HCT116 (cell line): ENCODE measurements around the gene REN. TPM values are rescaled to one million over a fixed set of nuclear protein-coding genes. Genes with fewer than 3 reads are reported as not detected.

Experiments used
- ATAC-seq: fragments of 200-7000 bp; cut with Tn5 transposase; 2 replicates; pipeline ENCODE4 v1.9.1; 2020; ENCODE audit warnings: mild to moderate bottlenecking, moderate library complexity
- BruUV-seq: library from RNA; stranded (reverse); fragments of 400-500 nt; replicated peaks from 2 replicates; lab custom pipeline; 2021; lab: Mats Ljungman, UMichigan
- CTCF ChIA-PET: fragments of 300-600 bp; sonication (Branson Sonifier 250); formaldehyde crosslinking; loops from one replicate; lab custom pipeline; 2021; ENCODE audit warnings: antibody characterized with exemption; lab: Charles Lee
- POLR2A ChIA-PET: fragments of 300-600, 350-600 bp; sonication (Branson Sonifier 250); formaldehyde crosslinking; loops from one replicate; lab custom pipeline; 2021; ENCODE audit warnings: antibody characterized with exemption; lab: Charles Lee
- RAD21 ChIA-PET, 2 experiments: fragments of 300-600 bp; sonication (Branson Sonifier 250); formaldehyde crosslinking; loops; one replicate each; lab custom pipeline; 2023; ENCODE audit warnings: low total read pairs in 2 of 2; ENCODE audit not compliant: uncharacterized antibody in 2 of 2, unreplicated experiment in 2 of 2, low non-redundant PET in 1 of 2; lab: Charles Lee
- DNase-seq: peaks from one replicate; pipeline ENCODE4 v3.0.0-alpha.2; 2010; ENCODE audit warnings: low read depth, low spot score
- H2AFZ ChIP-seq: fragments of 200-600 bp; shearing (Covaris generic), sonication (generic); 2 replicates; pipeline ENCODE4 v1.6.1; 2017; ENCODE audit warnings: low read depth, mixed run types, mixed read lengths, antibody characterized with exemption, low read length; ENCODE audit not compliant: poor library complexity, severe bottlenecking
- H3K27ac ChIP-seq: 2 replicates; pipeline ENCODE4 v1.5.1; 2012; ENCODE audit warnings: low read depth, low read length
- H3K27me3 ChIP-seq: fragments of 200-600 bp; sonication (generic); 2 replicates; pipeline ENCODE4 v1.6.1; 2016; ENCODE audit warnings: mixed run types, low read length, mixed read lengths; ENCODE audit not compliant: insufficient read depth
- H3K36me3 ChIP-seq, 2 experiments: fragments of 200-500 bp in 1 of 2; fragments of 200-600 bp in 1 of 2; sonication (Bioruptor generic) in 1 of 2; sonication (generic) in 1 of 2; 2 replicates each; pipeline versions ENCODE4 v1.5.1 to v1.6.1; 2014 to 2016; ENCODE audit warnings: low read length in 2 of 2, inconsistent platforms in 1 of 2, mixed read lengths in 1 of 2, mixed run types in 1 of 2; ENCODE audit not compliant: insufficient read depth in 2 of 2, control insufficient read depth in 1 of 2
- H3K4me1 ChIP-seq, 2 experiments: fragments of 200-600 bp in 1 of 2; sonication (generic) in 1 of 2; 2 replicates each; pipeline versions ENCODE4 v1.5.1 to v1.6.1; 2012 to 2017; ENCODE audit warnings: low read length in 2 of 2, inconsistent platforms in 1 of 2, mild to moderate bottlenecking in 1 of 2, mixed read lengths in 1 of 2, mixed run types in 1 of 2, moderate library complexity in 1 of 2; ENCODE audit not compliant: insufficient read depth in 2 of 2, control insufficient read depth in 1 of 2
- H3K4me2 ChIP-seq: fragments of 200-600 bp; sonication (generic); 2 replicates; pipeline ENCODE4 v1.6.1; 2017; ENCODE audit warnings: mixed run types, low read length, mixed read lengths
- H3K4me3 ChIP-seq, 2 experiments: fragments of 200-600 bp in 1 of 2; sonication (generic) in 1 of 2; replicated peaks in 1 of 2; 2 replicates each; pipeline ENCODE4 v1.5.1; 2011 to 2016; ENCODE audit warnings: low read length in 2 of 2, control low read depth in 1 of 2, low read depth in 1 of 2, mild to moderate bottlenecking in 1 of 2, mixed read lengths in 1 of 2, mixed run types in 1 of 2
- H3K79me2 ChIP-seq: fragments of 200-600 bp; sonication (generic); 2 replicates; pipeline ENCODE4 v1.6.1; 2017; ENCODE audit warnings: mild to moderate bottlenecking, mixed run types, low read length, moderate library complexity, mixed read lengths; ENCODE audit not compliant: insufficient read depth
- H3K9ac ChIP-seq: fragments of 200-600 bp; sonication (generic); 2 replicates; pipeline ENCODE4 v1.6.1; 2016; ENCODE audit warnings: low read length, mixed read lengths
- H3K9me2 ChIP-seq: fragments of 200-600 bp; sonication (generic), shearing (Covaris generic); 2 replicates; pipeline ENCODE4 v1.6.1; 2017; ENCODE audit warnings: mixed run types, mild to moderate bottlenecking, moderate library complexity; ENCODE audit not compliant: insufficient read depth
- H3K9me3 ChIP-seq, 2 experiments: fragments of 200-500 bp in 1 of 2; fragments of 200-600 bp in 1 of 2; sonication (Bioruptor generic) in 1 of 2; sonication (generic) in 1 of 2; 2 replicates each; pipeline ENCODE4 v1.6.1; 2014 to 2017; ENCODE audit warnings: low read length in 2 of 2, mixed read lengths in 2 of 2, inconsistent platforms in 1 of 2, low read depth in 1 of 2, mild to moderate bottlenecking in 1 of 2, mixed run types in 1 of 2, moderate library complexity in 1 of 2; ENCODE audit not compliant: control insufficient read depth in 1 of 2, insufficient read depth in 1 of 2
- H4K20me1 ChIP-seq: fragments of 200-600 bp; sonication (generic), shearing (Covaris generic); 2 replicates; pipeline ENCODE4 v1.6.1; 2017; ENCODE audit warnings: mixed run types, mild to moderate bottlenecking, moderate library complexity; ENCODE audit not compliant: insufficient read depth
- ATF3 ChIP-seq: IDR thresholded peaks from 2 replicates; pipeline ENCODE4 v1.6.1; 2012
- CBX3 ChIP-seq: IDR thresholded peaks from 2 replicates; pipeline ENCODE4 v1.6.1; 2012; ENCODE audit warnings: low read depth
- CEBPB ChIP-seq: IDR thresholded peaks from 2 replicates; pipeline ENCODE4 v1.6.1; 2012; ENCODE audit warnings: low read depth
- ELF1 ChIP-seq: IDR thresholded peaks from 2 replicates; pipeline ENCODE4 v1.6.1; 2012; ENCODE audit warnings: low read depth, borderline replicate concordance
- EZH2 ChIP-seq: fragments of 200-600 bp; sonication (generic); IDR thresholded peaks from 2 replicates; pipeline ENCODE4 v1.6.1; 2017; ENCODE audit warnings: antibody characterized with exemption, mixed run types
- EZH2phosphoT487 ChIP-seq: fragments of 200-600 bp; IDR thresholded peaks from 2 replicates; pipeline ENCODE4 v1.6.1; 2018; ENCODE audit warnings: antibody characterized with exemption, borderline replicate concordance
- JUND ChIP-seq: IDR thresholded peaks from 2 replicates; pipeline ENCODE4 v1.6.1; 2012
- MAX ChIP-seq: IDR thresholded peaks from 2 replicates; pipeline ENCODE4 v1.6.1; 2012
- POLR2A ChIP-seq: IDR thresholded peaks from 2 replicates; pipeline ENCODE4 v1.7.0; 2011; ENCODE audit warnings: borderline replicate concordance; ENCODE audit not compliant: insufficient read depth, insufficient read length; ENCODE audit errors: extremely low read depth
- POLR2AphosphoS5 ChIP-seq: IDR thresholded peaks from 2 replicates; pipeline ENCODE4 v1.6.1; 2011; ENCODE audit warnings: mild to moderate bottlenecking, low read depth, low read length, moderate library complexity
- RAD21 ChIP-seq: IDR thresholded peaks from 2 replicates; pipeline ENCODE4 v1.6.1; 2012; ENCODE audit warnings: low read depth, mild to moderate bottlenecking
- SIN3A ChIP-seq: IDR thresholded peaks from 2 replicates; pipeline ENCODE4 v1.6.1; 2012; ENCODE audit warnings: low read depth
- SP1 ChIP-seq: IDR thresholded peaks from 2 replicates; pipeline ENCODE4 v1.6.1; 2012; ENCODE audit warnings: low read depth
- SRF ChIP-seq: IDR thresholded peaks from 2 replicates; pipeline ENCODE4 v1.6.1; 2012; ENCODE audit warnings: low read depth
- TCF7L2 ChIP-seq: IDR thresholded peaks from 2 replicates; pipeline ENCODE4 v1.7.0; 2011; ENCODE audit warnings: borderline replicate concordance, inconsistent platforms; ENCODE audit not compliant: insufficient read depth, insufficient read length; ENCODE audit errors: extremely low read depth
- YY1 ChIP-seq: IDR thresholded peaks from 2 replicates; pipeline ENCODE4 v1.6.1; 2011; ENCODE audit warnings: low read length, low read depth, moderate library complexity, mild to moderate bottlenecking; ENCODE audit not compliant: insufficient replicate concordance; ENCODE audit errors: extremely low read depth
- ZBTB33 ChIP-seq: IDR thresholded peaks from 2 replicates; pipeline ENCODE4 v1.6.1; 2011; ENCODE audit warnings: mild to moderate bottlenecking, low read length, moderate library complexity; ENCODE audit not compliant: insufficient replicate concordance; ENCODE audit errors: extremely low read depth
- ZFX ChIP-seq: fragments of 450-650 bp; IDR thresholded peaks from 2 replicates; pipeline ENCODE4 v1.6.1; 2017
- ZNF274 ChIP-seq: fragments of 200-500 bp; sonication (Bioruptor generic); IDR thresholded peaks from 2 replicates; pipeline ENCODE4 v1.6.1; 2014; ENCODE audit warnings: mild to moderate bottlenecking, low read depth, low read length, inconsistent platforms
- intact Hi-C: fragments of 100-400 bp; cut with micrococcal nuclease; formaldehyde crosslinking; loops from 2 replicates; pipeline ENCODE4 v1.10.0; 2022
- total RNA-seq: library from RNA; stranded (reverse); gene quantifications from one replicate; pipeline ENCODE4 v1.2.1, GENCODE V29; 2021; ENCODE audit not compliant: unreplicated experiment
- TF ChIP-seq, protein P1 (sequence below): IDR thresholded peaks from 2 replicates; pipeline ENCODE4 v1.6.1; 2012; ENCODE audit warnings: low read depth

Gene REN
- total RNA-seq, 1 experiment from 2014 or later = 0.47 TPM

- Histone ChIP-seq H3K27ac (no peak overlapping the region; the same call in 1 of the 2 replicates), H3K4me3 (no peak overlapping the region), H3K27me3 (no peaks in the 10 kb centered on the region), H3K9ac (peak overlapping the region; percentile 10; the same call in 1 of the 2 replicates), H3K36me3 (no peaks in the 10 kb centered on the region), H3K4me1 (peaks cover 10 to 66% of the 10 kb centered on the region in 2 experiments; a peak in 3 of 4 replicates), H2AFZ (peak overlapping the region; percentile 24), H3K79me2 (no peaks in the 10 kb centered on the region), H3K9me3 (peaks cover 4 to 13% of the 10 kb centered on the region in 2 experiments; a peak in 1 of 4 replicates), H3K9me2 (no peaks in the 10 kb centered on the region), H3K4me2 (peak overlapping the region; percentile 53), H4K20me1 (no peaks in the 10 kb centered on the region)
- no peak for TF ChIP-seq MAX
- no peak for TF ChIP-seq POLR2AphosphoS5
- TF ChIP-seq SRF = no peak
- TF ChIP-seq SIN3A = no peak
- no peak for TF ChIP-seq SP1
- TF ChIP-seq, protein P1, sequence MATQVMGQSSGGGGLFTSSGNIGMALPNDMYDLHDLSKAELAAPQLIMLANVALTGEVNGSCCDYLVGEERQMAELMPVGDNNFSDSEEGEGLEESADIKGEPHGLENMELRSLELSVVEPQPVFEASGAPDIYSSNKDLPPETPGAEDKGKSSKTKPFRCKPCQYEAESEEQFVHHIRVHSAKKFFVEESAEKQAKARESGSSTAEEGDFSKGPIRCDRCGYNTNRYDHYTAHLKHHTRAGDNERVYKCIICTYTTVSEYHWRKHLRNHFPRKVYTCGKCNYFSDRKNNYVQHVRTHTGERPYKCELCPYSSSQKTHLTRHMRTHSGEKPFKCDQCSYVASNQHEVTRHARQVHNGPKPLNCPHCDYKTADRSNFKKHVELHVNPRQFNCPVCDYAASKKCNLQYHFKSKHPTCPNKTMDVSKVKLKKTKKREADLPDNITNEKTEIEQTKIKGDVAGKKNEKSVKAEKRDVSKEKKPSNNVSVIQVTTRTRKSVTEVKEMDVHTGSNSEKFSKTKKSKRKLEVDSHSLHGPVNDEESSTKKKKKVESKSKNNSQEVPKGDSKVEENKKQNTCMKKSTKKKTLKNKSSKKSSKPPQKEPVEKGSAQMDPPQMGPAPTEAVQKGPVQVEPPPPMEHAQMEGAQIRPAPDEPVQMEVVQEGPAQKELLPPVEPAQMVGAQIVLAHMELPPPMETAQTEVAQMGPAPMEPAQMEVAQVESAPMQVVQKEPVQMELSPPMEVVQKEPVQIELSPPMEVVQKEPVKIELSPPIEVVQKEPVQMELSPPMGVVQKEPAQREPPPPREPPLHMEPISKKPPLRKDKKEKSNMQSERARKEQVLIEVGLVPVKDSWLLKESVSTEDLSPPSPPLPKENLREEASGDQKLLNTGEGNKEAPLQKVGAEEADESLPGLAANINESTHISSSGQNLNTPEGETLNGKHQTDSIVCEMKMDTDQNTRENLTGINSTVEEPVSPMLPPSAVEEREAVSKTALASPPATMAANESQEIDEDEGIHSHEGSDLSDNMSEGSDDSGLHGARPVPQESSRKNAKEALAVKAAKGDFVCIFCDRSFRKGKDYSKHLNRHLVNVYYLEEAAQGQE = no peak
- TF ChIP-seq ATF3 = no peak
- TF ChIP-seq JUND = no peak
- TF ChIP-seq ZNF274 = no peak
- TF ChIP-seq ZFX = no peak; the same call in 1 of the 2 replicates
- TF ChIP-seq RAD21 = no peak
- no peak for TF ChIP-seq ELF1
- TF ChIP-seq EZH2 = no peak
- TF ChIP-seq CBX3 = no peak
- no peak for TF ChIP-seq TCF7L2
- no peak for TF ChIP-seq YY1
- no peak for TF ChIP-seq POLR2A
- no peak for TF ChIP-seq CEBPB
- TF ChIP-seq ZBTB33 = no peak
- TF ChIP-seq EZH2phosphoT487 = no peak
- no TSS peak for BruUV-seq
- RAD21 ChIA-PET = no interaction called here
- DNase-seq = no peak
- POLR2A ChIA-PET = no interaction called here
- CTCF ChIA-PET = interaction anchor here (1.3 to 3.2 kb wide), 2 partner anchors 10 to 19 kb away, joined by 4 to 15 read pairs; no protein-coding TSS in a partner anchor
- intact Hi-C loops = no loop called here
- ATAC-seq = no peak
These were observed 6.4 kb upstream of the REN start for GRCh38 chr1:204172404-204173029.
